Tibial nerve (tissue), 4 donors: ENCODE results near the gene RASA3.
"Not testable (repeated sequence)": the region's sequence is repeated elsewhere in the genome, so short reads cannot be mapped to it uniquely, and the experiment has no call there.

Experiments
- EP300 ChIP-seq, 2 donors: sonication (generic); formaldehyde crosslinking; IDR thresholded peaks; one replicate each; pipeline ENCODE4 v1.6.1; 2017; ENCODE audit warnings: antibody characterized with exemption in 2 of 2, mild to moderate bottlenecking in 1 of 2
- POLR2A ChIP-seq, 2 donors: fragments of 450-650 bp; IDR thresholded peaks; one replicate each; pipeline ENCODE4 v1.6.1; 2017; ENCODE audit warnings: antibody characterized with exemption in 2 of 2, mild to moderate bottlenecking in 2 of 2, moderate library complexity in 2 of 2
- TF ChIP-seq, protein P1 (sequence below), 5 experiments: fragments of 200-600 bp in 3 of 5; fragments of 450-650 bp in 2 of 5; sonication (generic) in 3 of 5; IDR thresholded peaks; one replicate each; pipeline ENCODE4 v1.5.1; 2016 to 2019; ENCODE audit warnings: antibody characterized with exemption in 5 of 5, mild to moderate bottlenecking in 3 of 5, moderate library complexity in 2 of 5

DNA sequence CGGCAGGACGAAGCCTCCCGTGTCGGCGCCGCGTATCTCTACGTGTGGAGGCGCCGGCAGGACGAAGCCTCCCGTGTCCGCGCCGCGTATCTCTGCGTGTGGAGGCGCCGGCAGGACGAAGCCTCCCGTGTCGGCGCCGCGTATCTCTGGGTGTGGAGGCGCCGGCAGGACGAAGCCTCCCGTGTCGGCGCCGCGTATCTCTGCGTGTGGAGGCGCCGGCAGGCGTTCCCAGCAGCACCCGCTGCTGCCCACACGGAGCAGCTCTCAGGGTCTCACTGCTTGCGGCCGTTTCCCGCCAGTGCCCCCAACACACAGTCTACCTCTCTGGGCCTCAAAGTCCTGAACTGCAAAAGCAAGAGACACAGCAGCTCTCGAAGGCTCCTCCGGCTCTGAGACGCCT, 56.6 kb downstream of the RASA3 start:
- TF ChIP-seq, protein P1, sequence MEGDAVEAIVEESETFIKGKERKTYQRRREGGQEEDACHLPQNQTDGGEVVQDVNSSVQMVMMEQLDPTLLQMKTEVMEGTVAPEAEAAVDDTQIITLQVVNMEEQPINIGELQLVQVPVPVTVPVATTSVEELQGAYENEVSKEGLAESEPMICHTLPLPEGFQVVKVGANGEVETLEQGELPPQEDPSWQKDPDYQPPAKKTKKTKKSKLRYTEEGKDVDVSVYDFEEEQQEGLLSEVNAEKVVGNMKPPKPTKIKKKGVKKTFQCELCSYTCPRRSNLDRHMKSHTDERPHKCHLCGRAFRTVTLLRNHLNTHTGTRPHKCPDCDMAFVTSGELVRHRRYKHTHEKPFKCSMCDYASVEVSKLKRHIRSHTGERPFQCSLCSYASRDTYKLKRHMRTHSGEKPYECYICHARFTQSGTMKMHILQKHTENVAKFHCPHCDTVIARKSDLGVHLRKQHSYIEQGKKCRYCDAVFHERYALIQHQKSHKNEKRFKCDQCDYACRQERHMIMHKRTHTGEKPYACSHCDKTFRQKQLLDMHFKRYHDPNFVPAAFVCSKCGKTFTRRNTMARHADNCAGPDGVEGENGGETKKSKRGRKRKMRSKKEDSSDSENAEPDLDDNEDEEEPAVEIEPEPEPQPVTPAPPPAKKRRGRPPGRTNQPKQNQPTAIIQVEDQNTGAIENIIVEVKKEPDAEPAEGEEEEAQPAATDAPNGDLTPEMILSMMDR (IDR thresholded peaks at IDR 0.05) = not testable (repeated sequence)
- not testable (repeated sequence) for TF ChIP-seq EP300, POLR2A (IDR thresholded peaks at IDR 0.05)
